Fibroblast of mammary gland (primary cell): ENCODE data around the gene CTBP1.

Experiments used
- DNase-seq: peaks from one replicate; pipeline ENCODE4 v3.0.0-alpha.2; 2010; ENCODE audit warnings: low read depth
- H3K4me3 ChIP-seq: 2 replicates; pipeline ENCODE4 v1.5.1; 2011; ENCODE audit warnings: low read depth, mild to moderate bottlenecking, low read length, moderate library complexity; ENCODE audit not compliant: control insufficient read depth
- CTCF ChIP-seq: conservative IDR thresholded peaks from 2 replicates; pipeline ENCODE4 v1.5.1; 2011; ENCODE audit warnings: low read depth, low read length, inconsistent platforms; ENCODE audit not compliant: control insufficient read depth, insufficient read depth

Gene CTBP1

GRCh38 chr4:1250921-1251772 is 2.2 kb upstream of the CTBP1 start:
- TF ChIP-seq CTCF: no peak
- no peak for DNase-seq
- H3K4me3 ChIP-seq: no peak overlapping the region

GRCh38 chr4:1250527-1250812 is 1.5 kb upstream of the CTBP1 start:
- no peak overlapping the region for H3K4me3 ChIP-seq
- TF ChIP-seq CTCF: no peak

GRCh38 chr4:1249731-1250526 is 999 bp upstream of the CTBP1 start:
- TF ChIP-seq CTCF: no peak
- DNase-seq: no peak
- peak overlapping the region; percentile 47 for H3K4me3 ChIP-seq

More at GRCh38 chr4:1250527-1250812, 1.5 kb upstream of the CTBP1 start:
- no peak for DNase-seq

GRCh38 chr4:1249148-1249730 is 309 bp upstream of the CTBP1 start:
- TF ChIP-seq CTCF: no peak
- DNase-seq: peak; percentile 81
- peak overlapping the region; percentile 47 for H3K4me3 ChIP-seq

GRCh38 chr4:1247864-1248244 is 1.1 kb downstream of the CTBP1 start:
- H3K4me3 ChIP-seq: peak overlapping the region; percentile 73
- TF ChIP-seq CTCF: no peak
- DNase-seq: no peak

- H3K4me3 ChIP-seq: peak overlapping the region; percentile 73
- no peak for DNase-seq
- TF ChIP-seq CTCF: no peak
Observed at GRCh38 chr4:1246901-1247863, 1.7 kb downstream of the CTBP1 start.
